Cardiac muscle cell (in vitro differentiated cells and primary cell): ENCODE results near the gene SUSD3. TPM values are rescaled to one million over a fixed set of nuclear protein-coding genes. Genes with fewer than 3 reads are reported as not detected.

Source experiments
- DNase-seq, 2 donors: peaks; one replicate each; pipeline versions ENCODE4 v3.0.0 to v3.0.0-alpha.2; 2010 to 2017; ENCODE audit warnings: low read depth in 1 of 2, low spot score in 1 of 2
- H3K27ac ChIP-seq: fragments of 200-600 bp; sonication (generic); 2 replicates; pipeline ENCODE4 v1.5.1; 2016
- H3K27me3 ChIP-seq: fragments of 200-600 bp; sonication (generic); 2 replicates; pipeline ENCODE4 v1.6.0; 2016; ENCODE audit warnings: control low read depth
- H3K36me3 ChIP-seq: fragments of 200-600 bp; sonication (generic); 2 replicates; pipeline ENCODE4 v1.5.1; 2016; ENCODE audit warnings: control low read depth
- H3K4me1 ChIP-seq: fragments of 200-600 bp; sonication (generic); 2 replicates; pipeline ENCODE4 v1.8.1; 2017; ENCODE audit warnings: low read depth, mild to moderate bottlenecking, mixed run types
- H3K4me3 ChIP-seq: fragments of 200-600 bp; sonication (generic); 2 replicates; pipeline ENCODE4 v1.5.1; 2016; ENCODE audit warnings: mild to moderate bottlenecking
- H3K9me3 ChIP-seq: fragments of 200-600 bp; sonication (generic); 2 replicates; pipeline ENCODE4 v1.5.1; 2017; ENCODE audit warnings: low read depth, mild to moderate bottlenecking, control low read depth
- polyA plus RNA-seq: library from polyadenylated mRNA; unstranded; fragments of >200 nt; fragmentation: Nextera tagmentation; extraction: Ambion mirVana; gene quantifications from 2 replicates; pipeline ENCODE4 v1.2.1, GENCODE V29; 2016
- total RNA-seq: library from RNA; depleted of rRNA; stranded (reverse); fragments of >200 nt; gene quantifications from 2 replicates; pipeline ENCODE4 v1.2.3, GENCODE V29; 2016
- TF ChIP-seq, protein P1 (sequence below): IDR thresholded peaks from 2 replicates; pipeline ENCODE4 v1.5.1; 2012; ENCODE audit warnings: low read depth, mild to moderate bottlenecking, low read length

SUSD3 gene
- total and polyA plus RNA-seq, 2 experiments from 2014 or later, result not detected

DNA sequence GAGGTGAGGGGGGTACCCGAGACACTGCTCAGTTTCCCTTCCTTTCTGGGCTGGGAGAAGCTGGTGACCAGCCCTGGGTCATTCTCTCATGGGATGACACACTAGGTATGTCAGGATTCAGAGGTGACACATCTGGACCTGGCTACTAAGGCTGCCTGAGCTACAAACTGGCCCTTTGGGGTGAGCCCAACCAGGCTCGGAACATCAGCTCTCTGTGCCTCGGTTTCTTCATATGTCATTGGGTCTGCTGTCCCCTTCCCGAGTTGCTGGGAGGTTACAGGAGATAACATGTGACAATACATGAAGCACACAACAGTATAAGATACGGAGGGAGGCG, 49.3 kb downstream of the SUSD3 start:
- no peak overlapping the region for H3K4me3 ChIP-seq
- no peaks in the 10 kb centered on the region for H3K36me3 ChIP-seq
- TF ChIP-seq, protein P1, sequence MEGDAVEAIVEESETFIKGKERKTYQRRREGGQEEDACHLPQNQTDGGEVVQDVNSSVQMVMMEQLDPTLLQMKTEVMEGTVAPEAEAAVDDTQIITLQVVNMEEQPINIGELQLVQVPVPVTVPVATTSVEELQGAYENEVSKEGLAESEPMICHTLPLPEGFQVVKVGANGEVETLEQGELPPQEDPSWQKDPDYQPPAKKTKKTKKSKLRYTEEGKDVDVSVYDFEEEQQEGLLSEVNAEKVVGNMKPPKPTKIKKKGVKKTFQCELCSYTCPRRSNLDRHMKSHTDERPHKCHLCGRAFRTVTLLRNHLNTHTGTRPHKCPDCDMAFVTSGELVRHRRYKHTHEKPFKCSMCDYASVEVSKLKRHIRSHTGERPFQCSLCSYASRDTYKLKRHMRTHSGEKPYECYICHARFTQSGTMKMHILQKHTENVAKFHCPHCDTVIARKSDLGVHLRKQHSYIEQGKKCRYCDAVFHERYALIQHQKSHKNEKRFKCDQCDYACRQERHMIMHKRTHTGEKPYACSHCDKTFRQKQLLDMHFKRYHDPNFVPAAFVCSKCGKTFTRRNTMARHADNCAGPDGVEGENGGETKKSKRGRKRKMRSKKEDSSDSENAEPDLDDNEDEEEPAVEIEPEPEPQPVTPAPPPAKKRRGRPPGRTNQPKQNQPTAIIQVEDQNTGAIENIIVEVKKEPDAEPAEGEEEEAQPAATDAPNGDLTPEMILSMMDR, result no peak
- no peak for DNase-seq
- H3K27me3 ChIP-seq, result no peaks in the 10 kb centered on the region
- H3K4me1 ChIP-seq, result no peaks in the 10 kb centered on the region
- no peaks in the 10 kb centered on the region for H3K9me3 ChIP-seq
- H3K27ac ChIP-seq, result no peak overlapping the region

DNA sequence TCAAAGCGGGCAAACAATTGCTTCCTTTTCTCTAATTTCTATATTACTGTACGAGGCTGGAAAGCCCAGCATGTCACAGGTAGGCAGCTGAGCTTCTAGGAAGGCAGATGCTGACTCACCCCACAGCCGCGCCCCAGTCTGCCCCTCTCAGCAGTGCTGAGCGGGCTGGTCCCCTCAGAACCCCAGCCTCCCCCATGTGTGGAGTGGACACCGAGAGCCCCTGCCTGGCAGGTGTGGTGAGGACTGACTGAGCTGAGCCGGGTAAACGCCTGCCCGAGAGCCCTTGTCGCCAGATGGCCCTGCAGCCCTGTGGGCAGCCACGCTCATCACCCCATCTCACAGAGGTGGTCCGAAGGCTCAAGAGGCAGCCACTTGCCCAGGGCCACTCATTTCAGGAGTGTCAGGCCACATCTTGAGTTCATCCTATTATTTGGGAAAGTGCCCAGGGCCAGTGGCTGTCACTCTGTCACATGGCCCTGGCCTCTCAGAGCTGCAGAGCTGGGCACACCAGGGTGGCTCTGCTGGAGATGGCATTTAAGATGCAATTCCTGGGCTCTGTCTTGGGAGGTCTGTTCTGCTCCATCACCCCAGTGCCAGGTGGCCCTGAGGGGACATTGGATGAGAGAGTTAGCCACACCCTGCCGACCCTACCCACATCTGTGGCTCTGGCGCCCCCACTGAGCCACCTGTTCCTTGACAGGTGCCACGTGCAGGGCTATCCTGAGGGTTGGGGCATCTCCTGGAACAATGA, 50.0 kb downstream of the SUSD3 start:
- DNase-seq, result no peak
- no peaks in the 10 kb centered on the region for H3K27me3 ChIP-seq
- H3K27ac ChIP-seq, result no peak overlapping the region
- no peaks in the 10 kb centered on the region for H3K4me1 ChIP-seq
- TF ChIP-seq, protein P1, result no peak
- H3K4me3 ChIP-seq, result no peak overlapping the region
- no peaks in the 10 kb centered on the region for H3K36me3 ChIP-seq
- no peaks in the 10 kb centered on the region for H3K9me3 ChIP-seq

DNA sequence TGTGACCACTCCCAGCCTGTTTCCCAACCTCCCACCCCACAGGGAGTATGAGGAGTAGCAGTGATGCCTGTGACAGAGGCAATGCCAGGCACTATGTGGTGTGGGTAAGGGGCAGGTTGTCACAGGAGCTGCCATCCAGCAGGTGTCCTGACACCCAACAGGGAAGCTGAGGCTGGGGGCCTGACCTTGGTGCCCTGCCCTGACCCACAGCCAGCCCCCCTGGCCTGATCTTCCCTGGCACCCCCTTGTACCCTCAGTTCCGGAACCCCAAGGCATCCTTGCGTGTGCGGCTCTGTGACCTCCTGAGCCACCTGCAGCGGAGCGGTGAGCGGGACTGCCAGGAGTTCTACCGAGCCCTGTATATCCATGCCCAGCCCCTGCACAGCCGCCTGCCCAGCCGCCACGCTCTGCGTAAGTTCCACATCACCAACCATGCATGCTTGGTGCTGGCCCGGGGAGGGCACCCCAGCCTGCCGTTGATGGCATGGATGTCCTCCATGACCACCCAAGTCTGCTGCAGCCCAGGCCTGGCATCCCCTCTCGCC, 51.9 kb downstream of the SUSD3 start:
- Histone ChIP-seq H3K9me3 (no peaks in the 10 kb centered on the region), H3K27ac (no peak overlapping the region), H3K4me3 (no peak overlapping the region), H3K36me3 (no peaks in the 10 kb centered on the region), H3K4me1 (no peaks in the 10 kb centered on the region), H3K27me3 (no peaks in the 10 kb centered on the region)
- TF ChIP-seq, protein P1, result no peak
- no peak for DNase-seq

DNA sequence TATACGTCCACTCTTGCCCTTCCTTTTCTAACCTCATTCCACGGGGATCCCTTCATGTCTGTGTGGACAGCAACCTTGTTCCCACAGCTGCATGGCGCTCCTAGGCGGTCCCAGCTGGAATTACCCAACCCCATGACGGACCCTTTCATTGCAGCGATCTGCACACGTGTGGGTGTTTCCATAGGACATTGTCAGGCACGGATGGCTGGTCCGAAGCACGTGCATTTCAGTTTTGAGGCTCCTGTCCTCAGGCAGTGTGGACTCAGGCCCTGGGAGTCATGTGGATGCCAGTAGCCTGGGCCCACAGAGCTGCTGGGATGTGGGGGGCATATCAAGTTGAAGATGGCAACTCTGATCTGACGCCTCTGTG, 52.5 kb downstream of the SUSD3 start:
- TF ChIP-seq, protein P1, result no peak
- Histone ChIP-seq H3K36me3 (no peaks in the 10 kb centered on the region), H3K27ac (no peak overlapping the region)

DNA sequence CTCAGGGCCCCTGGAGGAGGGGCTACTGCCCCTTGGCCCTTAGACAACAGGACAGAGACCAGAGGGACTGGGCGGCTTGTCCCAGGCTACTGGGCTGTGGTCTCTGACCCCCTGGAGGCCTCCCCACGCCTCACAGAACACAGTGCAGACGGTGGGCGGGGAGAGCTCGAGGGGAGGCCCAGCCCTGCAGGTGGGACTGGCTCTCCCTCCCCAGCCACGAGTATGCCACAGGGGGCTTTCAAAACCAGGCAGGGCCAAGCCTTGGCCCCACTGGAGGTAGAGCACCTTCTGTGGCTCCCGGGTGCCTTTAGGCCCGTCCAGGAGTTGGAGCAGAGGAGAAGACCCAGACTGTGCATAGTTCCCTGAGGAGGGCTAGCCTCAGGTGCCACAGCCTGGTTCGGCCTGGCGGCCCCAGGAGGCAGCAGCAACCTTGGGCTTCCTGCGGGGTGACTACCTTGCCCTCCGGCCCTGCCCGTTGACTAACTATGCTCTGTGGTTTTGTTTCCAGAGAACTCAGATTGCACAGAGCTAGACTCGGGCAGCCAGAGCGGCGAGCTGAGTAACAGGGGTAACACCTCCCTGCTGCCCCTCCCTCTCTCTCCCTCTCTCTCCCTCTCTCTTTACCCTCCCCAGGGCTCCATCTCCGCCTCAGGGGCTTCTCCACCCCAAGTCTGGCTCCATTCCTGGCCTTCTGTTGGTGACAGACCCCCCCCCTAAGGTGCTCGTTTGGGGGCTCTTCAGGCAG, 53.0 kb downstream of the SUSD3 start:
- Histone ChIP-seq H3K27me3 (no peaks in the 10 kb centered on the region), H3K4me3 (no peak overlapping the region), H3K4me1 (peaks cover 3% of the 10 kb centered on the region), H3K36me3 (no peaks in the 10 kb centered on the region), H3K9me3 (no peaks in the 10 kb centered on the region), H3K27ac (no peak overlapping the region)
- DNase-seq, result no peak
- TF ChIP-seq, protein P1, result no peak

More for the DNA sequence above, 52.5 kb downstream of the SUSD3 start:
- H3K4me1 ChIP-seq, result peaks cover under 1% of the 10 kb centered on the region
- DNase-seq, result no peak
- no peaks in the 10 kb centered on the region for H3K9me3 ChIP-seq
- no peak overlapping the region for H3K4me3 ChIP-seq
- H3K27me3 ChIP-seq, result no peaks in the 10 kb centered on the region
